GM10847 (cell line): Measurements from ENCODE around the gene FLT4.

Experiments used
- POLR2A ChIP-seq: IDR thresholded peaks from 2 replicates; pipeline ENCODE4 v1.6.1; 2011; ENCODE audit not compliant: insufficient read length; ENCODE audit errors: extremely low read depth

FLT4 gene

DNA sequence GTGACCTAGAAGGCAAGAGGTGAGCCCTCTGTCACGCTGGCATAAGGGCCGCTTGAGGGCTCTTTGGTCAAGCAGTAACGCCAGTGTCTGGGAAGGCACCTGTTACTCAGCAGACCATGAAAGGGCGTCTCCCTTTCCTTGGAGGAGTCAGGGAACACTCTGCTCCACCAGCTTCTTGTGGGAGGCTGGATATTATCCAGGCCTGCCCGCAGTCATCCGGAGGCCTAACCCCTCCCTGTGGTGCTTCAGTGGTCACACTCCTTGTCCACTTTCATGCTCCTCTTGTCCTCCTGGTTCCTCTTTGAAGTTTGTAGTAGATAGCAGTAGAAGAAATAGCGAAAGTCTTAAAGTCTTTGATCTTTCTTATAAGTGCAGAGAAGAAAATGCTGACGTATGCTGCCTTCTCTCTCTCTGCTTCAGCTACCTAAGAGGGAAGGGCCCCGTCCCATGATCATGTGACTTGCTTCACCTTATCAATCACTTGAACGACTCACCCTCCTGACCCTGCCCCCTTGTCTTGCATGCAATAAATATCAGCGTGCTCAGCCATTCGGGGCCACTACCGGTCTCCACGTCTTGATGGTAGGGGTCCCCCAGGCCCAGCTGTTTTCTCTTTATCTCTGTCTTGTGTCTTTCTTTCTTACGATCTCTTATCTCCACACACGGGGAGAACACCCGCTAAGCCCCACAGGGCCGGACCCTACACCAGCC lies 41.4 kb downstream of the FLT4 start:
- no peak for TF ChIP-seq POLR2A

DNA sequence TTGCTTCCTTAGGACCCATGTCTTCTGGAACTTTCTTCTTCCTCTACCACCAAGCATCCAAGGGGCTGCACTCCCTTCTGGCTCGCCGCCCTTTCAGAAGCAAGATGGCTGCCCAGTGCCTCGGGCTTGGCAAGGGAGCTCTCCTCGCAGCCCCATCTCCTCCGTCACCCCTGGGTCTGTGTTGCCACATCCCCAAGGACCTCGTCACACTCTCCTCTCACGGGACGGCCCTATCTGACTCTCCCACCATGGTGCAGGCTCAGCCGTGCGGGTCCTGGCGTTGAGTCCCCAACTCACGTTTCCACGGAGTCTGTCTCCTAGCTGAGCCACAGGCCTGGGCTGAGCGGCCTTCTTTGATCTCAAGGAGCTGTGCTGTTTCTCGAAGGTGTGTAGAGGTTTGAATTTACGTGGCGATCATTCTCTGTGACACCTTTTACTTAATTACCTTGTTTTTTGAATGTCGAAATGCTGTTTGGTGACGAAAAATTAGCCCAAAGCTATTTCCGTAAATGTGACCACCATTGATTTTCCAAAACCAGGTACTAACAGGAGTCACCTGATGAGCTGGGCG lies 43.1 kb downstream of the FLT4 start:
- TF ChIP-seq POLR2A: no peak

DNA sequence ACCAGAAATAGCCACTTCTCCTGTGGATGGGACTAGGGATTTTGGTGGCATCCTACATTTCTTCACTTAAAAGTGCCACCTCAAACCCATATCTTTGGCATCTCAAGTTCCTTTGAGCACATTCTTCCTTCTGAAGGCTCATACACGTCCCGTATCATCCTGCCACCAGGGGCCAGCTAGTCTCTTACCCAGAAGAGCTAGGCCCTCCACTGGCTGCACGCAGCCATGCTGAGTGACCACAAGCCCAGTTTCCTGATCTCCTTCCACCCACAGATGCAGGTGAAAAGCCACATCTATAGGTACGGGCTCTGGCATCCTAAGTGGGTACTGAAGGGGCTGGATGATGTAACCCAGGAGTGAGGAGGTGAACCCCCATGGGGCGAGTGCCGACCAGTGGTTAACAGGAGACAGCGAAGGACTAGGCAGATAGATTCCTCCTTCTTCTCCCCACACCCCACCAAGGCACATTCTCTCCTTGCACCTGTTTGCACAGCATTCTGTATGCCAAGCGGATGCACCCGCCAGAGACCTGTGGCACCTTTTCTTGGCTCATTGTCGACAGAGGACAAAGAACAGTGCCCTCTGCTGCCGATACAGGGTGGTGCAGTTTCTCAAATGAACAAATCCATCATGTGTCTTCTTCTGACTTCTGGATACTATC lies 43.7 kb downstream of the FLT4 start:
- no peak for TF ChIP-seq POLR2A

DNA sequence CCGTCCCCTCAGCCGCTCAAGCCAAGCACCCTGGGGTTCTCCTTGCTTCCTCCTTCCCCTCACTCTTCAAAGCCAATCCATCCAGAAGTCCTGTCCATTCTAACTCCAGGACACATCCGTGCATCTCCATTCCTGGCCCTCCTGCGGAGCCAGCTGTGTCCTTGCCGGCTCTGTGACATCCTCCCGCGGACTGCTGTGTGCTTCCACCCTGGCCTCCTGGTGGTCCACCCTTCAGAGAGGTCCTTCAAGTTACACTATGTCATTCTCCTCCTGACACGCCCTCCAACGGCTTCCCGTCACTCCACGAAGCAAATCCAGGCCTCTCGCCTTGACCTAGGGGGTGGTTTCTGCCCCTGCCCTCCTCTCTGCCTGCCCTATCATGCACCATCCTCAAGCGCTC lies 45.1 kb downstream of the FLT4 start:
- TF ChIP-seq POLR2A: no peak

DNA sequence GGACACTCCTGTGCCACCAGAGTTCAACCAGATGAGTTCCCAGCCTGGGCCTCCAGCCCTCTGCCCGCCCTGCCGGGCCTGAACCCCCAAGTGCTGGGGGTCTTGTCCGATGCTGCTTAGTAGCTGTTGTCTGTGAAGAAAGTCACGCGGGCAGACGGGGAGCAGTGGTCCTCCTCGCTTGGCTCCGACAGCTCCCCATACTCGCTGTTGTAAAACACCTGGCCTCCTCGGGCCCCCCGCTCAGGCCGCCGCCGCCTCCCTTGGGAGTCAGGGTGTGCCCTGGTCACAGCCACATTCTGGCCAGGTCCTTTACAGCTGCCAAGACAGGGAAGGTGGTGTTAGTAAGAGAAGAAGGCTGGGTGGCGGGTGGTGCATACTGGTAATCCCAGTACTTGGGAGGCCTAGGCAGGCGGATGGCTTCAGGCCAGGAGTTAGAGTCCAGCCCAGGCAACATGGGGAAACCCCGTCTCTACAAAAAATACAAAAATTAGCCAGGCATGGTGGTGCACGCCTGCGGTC lies 46.3 kb downstream of the FLT4 start:
- no peak for TF ChIP-seq POLR2A

DNA sequence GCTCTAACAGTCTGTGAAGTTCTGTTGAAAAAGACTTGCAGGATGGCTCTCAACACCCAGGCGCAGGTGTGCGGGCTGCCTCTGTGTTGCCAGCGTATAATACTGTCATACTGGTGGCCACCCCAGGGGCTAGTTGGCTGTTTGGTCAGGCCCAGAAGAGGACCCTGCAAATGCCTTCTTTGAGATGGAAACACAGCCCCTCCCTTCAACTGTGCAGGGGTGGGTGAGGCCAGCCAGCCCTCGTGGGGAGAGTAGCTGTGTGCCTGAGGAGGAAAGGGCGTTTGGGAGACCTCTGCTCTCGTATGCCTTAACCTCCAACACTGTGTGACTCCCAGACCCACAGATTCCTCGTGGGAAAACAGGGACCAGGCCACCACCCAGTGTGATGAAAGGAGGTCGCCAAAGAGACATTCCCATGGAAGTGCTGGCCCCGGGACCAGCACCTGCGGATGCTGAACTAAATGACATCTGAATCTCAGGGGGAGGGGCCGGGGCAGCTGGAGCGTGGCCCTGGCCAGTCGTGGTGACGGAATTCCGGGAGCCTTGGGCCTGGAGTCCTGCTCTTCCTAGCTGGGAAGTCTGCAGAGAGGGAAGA lies 46.8 kb downstream of the FLT4 start:
- TF ChIP-seq POLR2A: no peak

DNA sequence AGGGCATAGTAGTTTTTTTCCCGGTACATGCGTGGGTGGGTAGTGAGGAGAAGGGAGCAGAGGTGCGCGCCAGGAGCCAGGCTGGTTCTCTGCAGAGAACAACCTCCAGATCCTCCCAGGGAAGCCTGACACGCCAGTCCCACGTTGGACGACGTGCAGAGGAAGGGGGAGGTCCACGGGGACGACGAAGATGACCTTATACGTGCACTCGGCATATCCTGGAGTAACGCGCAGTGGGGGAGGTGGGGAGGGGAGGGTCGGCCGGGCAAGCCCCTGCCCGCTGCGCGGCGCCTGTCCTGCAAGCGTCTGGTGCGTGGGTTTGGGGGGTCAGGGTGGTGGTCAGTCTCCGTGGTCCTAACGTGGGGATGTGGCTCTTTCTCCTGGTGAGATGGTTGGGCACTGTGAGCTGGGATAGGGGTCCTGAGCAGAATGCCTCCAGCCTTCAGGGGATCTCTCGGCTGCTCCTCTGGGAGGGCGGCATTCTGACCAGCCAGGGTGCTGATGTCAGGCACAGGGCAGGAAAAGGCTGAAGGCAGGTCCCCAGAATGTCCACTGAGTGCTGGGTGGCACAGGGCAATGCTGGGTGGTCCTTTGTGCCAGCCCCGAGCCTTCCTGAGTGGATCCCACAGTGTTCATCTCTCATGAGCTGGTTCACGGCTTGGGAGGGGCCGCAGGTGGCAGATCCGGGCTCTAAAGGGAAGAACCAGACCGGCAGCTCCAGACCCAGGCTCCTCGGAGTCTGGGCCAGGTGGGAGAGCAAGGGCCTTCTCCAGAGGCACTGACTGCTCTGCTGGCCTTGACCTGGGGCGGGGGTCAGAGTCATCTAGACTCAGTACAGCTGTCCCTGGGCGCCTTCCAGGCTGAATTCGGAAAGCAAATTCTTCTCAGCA lies 47.6 kb downstream of the FLT4 start:
- TF ChIP-seq POLR2A: no peak

DNA sequence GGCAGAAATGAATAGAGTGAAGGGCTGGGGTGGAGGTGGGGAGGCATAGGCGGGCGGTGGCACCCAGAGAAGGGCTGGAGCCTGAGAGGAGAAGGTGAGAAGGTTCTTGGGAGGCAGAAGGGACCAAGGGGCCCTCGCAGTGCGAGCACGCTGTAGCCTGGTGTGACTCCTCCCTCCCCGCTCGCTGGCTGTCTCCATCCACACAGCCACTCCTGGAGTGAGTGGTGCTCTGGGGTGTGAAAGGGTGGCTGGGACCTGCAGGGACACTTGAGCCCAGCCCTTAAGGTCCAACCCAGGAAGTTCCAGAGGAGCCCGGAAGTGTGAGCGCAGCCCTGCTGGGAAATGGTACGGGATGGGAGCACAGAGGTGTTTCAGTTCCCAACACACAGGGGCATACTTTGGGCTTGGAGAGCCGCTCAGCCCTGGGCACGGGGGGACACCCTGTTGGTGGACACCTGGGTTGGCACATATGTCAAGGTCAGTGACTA lies 48.8 kb downstream of the FLT4 start:
- TF ChIP-seq POLR2A: no peak

DNA sequence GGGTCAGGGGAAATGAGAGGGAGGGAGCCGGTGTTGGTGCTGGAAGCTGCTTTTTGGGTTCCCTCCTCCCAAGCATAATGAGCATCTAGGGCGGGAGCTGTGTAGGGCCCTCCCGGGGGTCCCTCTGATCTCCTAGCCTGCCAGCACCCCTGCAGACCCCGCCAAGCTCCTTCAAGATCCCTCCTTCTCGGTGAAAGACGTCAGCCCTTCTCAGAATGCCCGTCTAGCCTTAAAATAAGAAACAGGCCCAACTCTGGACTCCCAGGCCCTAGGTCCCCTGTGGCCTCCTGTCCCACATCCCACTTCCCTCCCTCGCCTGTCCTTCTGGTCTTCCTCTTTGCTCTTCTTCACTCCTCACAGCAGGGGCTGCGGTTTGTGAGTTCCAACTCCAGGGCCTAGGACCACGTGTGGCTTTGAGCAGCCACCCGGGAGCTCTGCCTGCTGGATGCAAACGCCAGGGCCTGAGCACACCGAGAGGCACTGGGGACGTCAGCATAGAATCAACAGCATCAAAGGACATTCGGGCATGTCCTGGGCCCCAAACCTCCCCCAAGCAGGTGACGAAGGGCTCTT lies 49.3 kb downstream of the FLT4 start:
- TF ChIP-seq POLR2A: no peak

DNA sequence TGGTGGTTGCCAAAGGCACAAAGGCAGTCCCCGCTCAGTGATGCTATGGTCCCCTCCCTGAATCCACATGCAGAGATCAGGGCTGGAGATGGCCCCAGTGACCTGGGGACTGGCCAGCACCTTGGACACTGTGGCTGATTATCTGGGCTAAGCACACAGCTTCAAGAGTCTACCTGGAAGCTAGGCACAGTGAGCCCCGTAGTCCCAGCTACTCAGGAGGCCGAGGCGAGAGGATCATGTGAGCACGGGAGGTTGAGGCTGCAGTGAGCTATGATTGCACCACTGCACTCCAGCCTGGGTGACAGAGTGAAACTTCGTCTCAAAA lies 49.8 kb downstream of the FLT4 start:
- TF ChIP-seq POLR2A: no peak

DNA sequence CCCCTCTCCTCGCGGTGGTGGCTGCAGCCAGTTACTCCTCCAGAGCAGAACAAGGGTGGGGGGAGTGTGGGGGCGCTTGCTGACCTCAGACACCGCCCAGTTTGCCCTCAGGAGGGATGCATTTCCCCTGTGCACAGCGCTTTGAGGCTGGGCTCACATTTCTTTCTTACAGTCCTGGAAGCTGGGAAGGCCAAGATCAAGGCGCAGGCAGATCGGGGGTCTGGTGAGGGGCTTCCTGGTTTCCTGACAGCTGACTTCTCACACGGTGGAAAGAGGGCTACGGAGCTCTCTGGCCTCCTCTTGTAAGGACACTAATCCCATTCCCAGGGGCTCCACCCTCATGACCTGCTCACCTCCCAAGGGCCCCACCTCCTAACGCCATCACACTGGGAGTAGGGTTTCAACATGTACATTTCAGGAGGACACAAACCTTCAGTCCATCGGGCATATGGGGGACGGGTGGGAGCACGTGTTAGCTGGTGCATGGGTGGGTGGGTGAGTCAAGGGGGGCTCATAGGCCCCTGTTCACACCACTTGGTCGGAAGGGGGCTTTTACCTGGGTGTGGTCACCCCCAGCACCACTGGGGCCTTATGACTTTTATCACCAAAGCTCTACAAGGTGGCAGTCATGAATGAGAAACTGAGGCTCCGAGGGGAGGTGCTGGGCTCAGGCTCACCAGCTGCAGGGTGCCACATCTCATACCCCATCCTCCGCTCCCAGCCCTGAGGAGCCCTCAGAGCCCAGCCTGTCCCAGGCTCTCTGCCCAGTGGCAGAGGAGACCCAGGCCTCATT lies 50.4 kb downstream of the FLT4 start:
- no peak for TF ChIP-seq POLR2A

DNA sequence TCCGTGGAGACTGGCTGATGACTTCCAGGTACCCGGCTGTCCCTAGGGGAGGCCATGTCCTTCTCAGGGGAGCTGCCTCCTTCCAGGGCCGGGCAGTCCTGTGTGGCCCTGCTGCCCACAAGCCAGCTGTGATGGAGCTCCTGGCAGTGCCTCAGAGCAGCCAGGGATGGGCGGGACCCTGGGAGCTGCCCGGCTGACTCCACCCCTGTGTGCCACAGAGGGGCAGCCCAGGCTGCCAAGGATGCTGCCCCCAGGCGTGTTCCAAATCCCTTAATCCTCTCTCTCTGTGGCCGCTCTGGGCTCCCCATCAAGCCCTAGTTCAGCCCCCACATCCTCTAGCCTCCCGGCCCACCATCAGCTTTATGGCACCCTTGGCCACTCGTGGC lies 51.1 kb downstream of the FLT4 start:
- no peak for TF ChIP-seq POLR2A

DNA sequence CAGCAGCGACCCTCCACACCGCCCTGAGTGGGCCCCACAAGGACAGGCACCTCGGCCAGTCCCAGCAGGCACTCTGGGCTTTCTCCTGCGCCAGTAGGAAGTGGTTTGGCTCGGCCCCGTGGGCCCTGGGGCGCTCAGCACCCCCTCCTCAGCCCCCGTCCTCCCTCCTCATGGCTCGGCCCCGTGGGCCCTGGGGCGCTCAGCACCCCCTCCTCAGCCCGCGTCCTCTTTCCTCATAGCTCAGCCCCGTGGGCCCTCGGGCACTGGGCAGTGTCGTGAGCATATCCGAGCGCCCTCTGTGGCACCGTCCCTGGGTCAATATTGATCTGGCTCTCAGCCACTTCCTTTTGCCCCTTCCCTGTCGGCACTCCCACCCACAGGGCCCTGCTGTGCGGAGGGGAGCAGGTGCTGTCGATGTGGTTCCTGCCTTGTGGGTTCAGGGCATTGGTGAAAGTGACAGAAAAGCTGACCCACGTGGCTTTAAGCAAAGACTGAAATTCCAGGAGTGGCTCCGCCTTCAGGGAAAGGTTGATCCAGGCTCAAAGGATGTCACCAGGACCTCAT lies 52.6 kb downstream of the FLT4 start:
- TF ChIP-seq POLR2A: no peak
